Vagina (tissue), 2 donors: Measurements from ENCODE around the gene LRRC8E. TPM values are rescaled to one million over a fixed set of nuclear protein-coding genes. Genes with fewer than 3 reads are reported as not detected.
A peak's percentile ranks its signal among the peaks of the same experiment; 100 is the strongest.

Experiments used
- DNase-seq, 2 donors: peaks; one replicate each; pipeline ENCODE4 v3.0.0-alpha.2; 2017; ENCODE audit errors: extremely low spot score in 2 of 2
- H3K27ac ChIP-seq: fragments of 200-600 bp; sonication (generic); one replicate; pipeline ENCODE4 v1.5.1; 2019
- H3K27me3 ChIP-seq: fragments of 200-600 bp; sonication (generic); one replicate; pipeline ENCODE4 v1.5.1; 2019
- H3K36me3 ChIP-seq, 2 donors: fragments of 200-600 bp; sonication (generic); one replicate each; pipeline ENCODE4 v1.5.1; 2017 to 2019
- H3K4me1 ChIP-seq: fragments of 200-600 bp; sonication (generic); one replicate; pipeline ENCODE4 v1.5.1; 2019
- H3K4me3 ChIP-seq, 2 donors: fragments of 200-600 bp; sonication (generic); 1 replicate in 1 of 2; 2 replicates in 1 of 2; pipeline ENCODE4 v1.5.1; 2016 to 2019
- H3K9me3 ChIP-seq: fragments of 200-600 bp; sonication (generic); one replicate; pipeline ENCODE4 v1.5.1; 2019
- CTCF ChIP-seq, 3 experiments: fragments of 450-650 bp in 2 of 3; fragments of 200-600 bp in 1 of 3; sonication (generic) in 1 of 3; IDR thresholded peaks; one replicate each; pipeline ENCODE4 v1.5.1; 2017 to 2019; ENCODE audit warnings: antibody characterized with exemption in 3 of 3, mild to moderate bottlenecking in 2 of 3, moderate library complexity in 2 of 3
- POLR2A ChIP-seq, 2 donors: fragments of 450-650 bp; IDR thresholded peaks; one replicate each; pipeline ENCODE4 v1.6.1; 2017; ENCODE audit warnings: antibody characterized with exemption in 2 of 2, mild to moderate bottlenecking in 2 of 2, moderate library complexity in 2 of 2
- POLR2AphosphoS5 ChIP-seq, 2 donors: sonication (generic); formaldehyde crosslinking; IDR thresholded peaks; one replicate each; pipeline ENCODE4 v1.9.0; 2017; ENCODE audit warnings: antibody characterized with exemption in 2 of 2, mild to moderate bottlenecking in 2 of 2, low read depth in 1 of 2; ENCODE audit not compliant: insufficient read depth in 1 of 2
- intact Hi-C: fragments of 100-400 bp; cut with DNase I; formaldehyde crosslinking; loops from one replicate; pipeline ENCODE4 v1.15.1; 2023
- total RNA-seq: library from RNA; depleted of rRNA; stranded (reverse); fragments of >200 nt; gene quantifications from one replicate; pipeline ENCODE4 v1.2.3, GENCODE V29; 2016

The LRRC8E gene
- total RNA-seq, 1 donor from 2014 or later, result 6.6 TPM

DNA sequence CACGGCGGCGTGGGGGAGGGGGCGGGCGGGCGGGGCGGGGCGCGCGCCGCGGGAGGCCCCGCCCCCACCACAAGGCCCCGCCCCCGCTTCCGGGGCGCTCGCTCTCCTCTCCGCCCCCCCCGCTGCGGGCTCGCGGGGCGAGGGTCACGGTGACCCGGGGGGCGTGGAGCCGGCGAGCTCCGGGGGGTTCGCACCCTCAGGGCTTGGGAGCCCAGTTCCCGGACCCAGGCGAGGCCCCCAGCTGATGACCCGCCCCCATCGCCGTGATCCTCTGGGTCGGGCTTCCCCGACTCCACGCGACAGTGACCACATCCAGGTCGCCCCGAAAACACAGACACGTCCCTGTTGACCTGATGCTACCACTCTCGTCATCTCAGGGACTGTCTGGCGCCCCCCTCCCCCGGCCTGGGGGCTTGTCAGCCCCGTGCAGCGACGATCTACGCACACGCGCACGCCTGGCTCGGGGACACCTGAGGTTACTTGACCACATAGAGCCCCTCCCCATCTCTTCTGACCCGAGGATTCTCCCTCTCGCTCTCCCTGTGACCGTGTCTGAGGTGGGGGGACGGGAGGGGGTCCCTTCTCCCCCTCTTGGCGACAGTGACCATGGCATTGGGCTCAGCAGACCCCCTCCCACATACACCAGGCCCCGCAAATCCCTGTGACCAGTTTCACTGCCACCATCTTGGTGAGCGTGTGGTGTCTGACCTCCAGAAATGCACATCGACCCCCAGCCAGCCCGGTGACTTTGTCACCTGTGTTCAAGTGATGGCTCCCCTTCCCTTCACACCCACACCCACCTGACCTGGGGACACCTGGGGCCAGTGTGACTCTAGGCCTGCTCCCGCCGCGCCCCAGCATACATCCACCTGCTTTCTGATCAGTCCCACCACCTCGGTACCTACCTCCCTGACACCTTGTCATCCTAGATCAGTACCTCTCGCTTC lies 16.0 kb downstream of the LRRC8E start:
- Histone ChIP-seq H3K4me3 (peak overlapping the region; percentile 86 to 99), H3K4me1 (peaks cover 70% of the 10 kb centered on the region)
- intact Hi-C loops, result no loop called here

GRCh38 chr19:7905268-7905667 lies 17.0 kb downstream of the LRRC8E start:
- TF ChIP-seq CTCF (IDR thresholded peaks at IDR 0.05) (no peak), POLR2A (IDR thresholded peaks at IDR 0.05) (no peak), POLR2AphosphoS5 (IDR thresholded peaks at IDR 0.05; ENCODE audit: insufficient read depth in 1 of 2, low read depth in 1 of 2) (no peak)
- Histone ChIP-seq H3K27ac (no peak overlapping the region), H3K36me3 (peaks cover 0 to 16% of the 10 kb centered on the region in 2 donors), H3K4me3 (no peak overlapping the region), H3K9me3 (no peaks in the 10 kb centered on the region), H3K27me3 (no peaks in the 10 kb centered on the region), H3K4me1 (peaks cover 61% of the 10 kb centered on the region)
- intact Hi-C loops, result no loop called here
- DNase-seq, result no peak

More for the DNA sequence above, 16.0 kb downstream of the LRRC8E start:
- TF ChIP-seq POLR2A (IDR thresholded peaks at IDR 0.05) (no peak), POLR2AphosphoS5 (IDR thresholded peaks at IDR 0.05; ENCODE audit: insufficient read depth in 1 of 2, low read depth in 1 of 2) (no peak), CTCF (IDR thresholded peaks at IDR 0.05) (no peak)
- no peak for DNase-seq
- Histone ChIP-seq H3K9me3 (no peaks in the 10 kb centered on the region), H3K27me3 (no peaks in the 10 kb centered on the region), H3K27ac (peak overlapping the region; percentile 91), H3K36me3 (peaks cover 0 to 9% of the 10 kb centered on the region in 2 donors)

DNA sequence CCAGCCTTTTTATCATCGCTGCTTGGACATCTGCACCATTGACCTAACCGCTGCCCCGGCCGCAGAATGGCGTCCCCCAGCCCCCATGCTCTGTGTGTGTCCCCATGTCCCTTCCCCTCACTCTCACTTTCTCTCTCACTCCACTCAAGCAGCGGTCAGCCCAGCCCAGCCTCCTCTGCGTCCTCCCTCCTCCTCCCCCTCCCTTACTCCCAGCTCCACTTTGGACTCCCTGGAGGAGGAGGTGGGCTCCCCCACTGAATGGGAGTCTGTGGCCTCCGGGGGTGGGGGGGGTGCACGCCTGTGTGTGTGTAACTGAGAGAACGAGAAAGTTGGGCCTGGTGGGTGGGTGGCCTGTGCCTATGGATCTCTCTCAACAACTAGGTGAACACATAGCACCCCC lies 17.5 kb downstream of the LRRC8E start:
- Histone ChIP-seq H3K36me3 (peaks cover 0 to 22% of the 10 kb centered on the region in 2 donors), H3K4me3 (no peak overlapping the region), H3K27me3 (no peaks in the 10 kb centered on the region), H3K27ac (no peak overlapping the region), H3K4me1 (peaks cover 56% of the 10 kb centered on the region), H3K9me3 (no peaks in the 10 kb centered on the region)
- DNase-seq, result no peak
- no peak for TF ChIP-seq POLR2AphosphoS5 (IDR thresholded peaks at IDR 0.05; ENCODE audit: insufficient read depth in 1 of 2, low read depth in 1 of 2)
- no peak for TF ChIP-seq POLR2A (IDR thresholded peaks at IDR 0.05)
- TF ChIP-seq CTCF (IDR thresholded peaks at IDR 0.05), result no peak
- intact Hi-C loops, result no loop called here

DNA sequence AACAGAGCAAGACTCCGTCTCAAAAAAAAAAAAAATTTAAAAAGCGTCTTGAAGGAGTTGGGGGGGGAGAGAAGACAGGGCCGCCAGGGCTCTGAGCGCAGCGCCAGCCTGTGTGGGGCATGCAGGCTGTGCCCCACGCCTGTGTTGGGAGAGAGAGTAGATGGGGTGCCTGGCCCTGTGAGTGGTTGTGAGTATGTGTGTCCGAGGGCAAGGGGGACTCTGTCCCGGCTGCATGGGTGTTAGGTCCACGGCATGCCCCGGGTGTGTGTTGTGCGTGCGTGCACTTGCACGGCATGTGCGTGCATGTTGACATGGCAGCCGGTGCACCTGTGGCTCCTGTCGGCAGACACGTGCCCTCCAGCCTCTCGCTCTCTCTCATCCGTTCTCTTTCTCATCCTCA lies 18.8 kb downstream of the LRRC8E start:
- no peaks in the 10 kb centered on the region for H3K9me3 ChIP-seq
- intact Hi-C loops, result no loop called here
- H3K4me3 ChIP-seq, result no peak overlapping the region
- H3K27me3 ChIP-seq, result no peaks in the 10 kb centered on the region
- TF ChIP-seq POLR2AphosphoS5 (IDR thresholded peaks at IDR 0.05; ENCODE audit: insufficient read depth in 1 of 2, low read depth in 1 of 2), result no peak
- TF ChIP-seq POLR2A (IDR thresholded peaks at IDR 0.05), result no peak
- TF ChIP-seq CTCF (IDR thresholded peaks at IDR 0.05), result no peak
- peaks cover 0 to 35% of the 10 kb centered on the region in 2 donors for H3K36me3 ChIP-seq
- H3K4me1 ChIP-seq, result peaks cover 55% of the 10 kb centered on the region
- H3K27ac ChIP-seq, result no peak overlapping the region
- DNase-seq, result no peak

GRCh38 chr19:7907544-7907943 lies 19.2 kb downstream of the LRRC8E start:
- H3K36me3 ChIP-seq, result peaks cover 0 to 39% of the 10 kb centered on the region in 2 donors
- intact Hi-C loops, result no loop called here

More at GRCh38 chr19:7907544-7907943, 19.2 kb downstream of the LRRC8E start:
- no peak overlapping the region for H3K4me3 ChIP-seq
- no peak for DNase-seq
- no peaks in the 10 kb centered on the region for H3K27me3 ChIP-seq
- peaks cover 50% of the 10 kb centered on the region for H3K4me1 ChIP-seq
- no peak overlapping the region for H3K27ac ChIP-seq
- H3K9me3 ChIP-seq, result no peaks in the 10 kb centered on the region
- no peak for TF ChIP-seq POLR2A (IDR thresholded peaks at IDR 0.05)
- TF ChIP-seq POLR2AphosphoS5 (IDR thresholded peaks at IDR 0.05; ENCODE audit: insufficient read depth in 1 of 2, low read depth in 1 of 2), result no peak
- no peak for TF ChIP-seq CTCF (IDR thresholded peaks at IDR 0.05)
